ENCODE results near the gene SCD5. TPM values are rescaled to one million over a fixed set of nuclear protein-coding genes. Genes with fewer than 3 reads are reported as not detected.

SCD5 gene
- total and polyA plus RNA-seq, 2 of the 13 experiments (the other 11 are each of a cell fraction or from before 2014, with no cell fraction given) = not detected

DNA sequence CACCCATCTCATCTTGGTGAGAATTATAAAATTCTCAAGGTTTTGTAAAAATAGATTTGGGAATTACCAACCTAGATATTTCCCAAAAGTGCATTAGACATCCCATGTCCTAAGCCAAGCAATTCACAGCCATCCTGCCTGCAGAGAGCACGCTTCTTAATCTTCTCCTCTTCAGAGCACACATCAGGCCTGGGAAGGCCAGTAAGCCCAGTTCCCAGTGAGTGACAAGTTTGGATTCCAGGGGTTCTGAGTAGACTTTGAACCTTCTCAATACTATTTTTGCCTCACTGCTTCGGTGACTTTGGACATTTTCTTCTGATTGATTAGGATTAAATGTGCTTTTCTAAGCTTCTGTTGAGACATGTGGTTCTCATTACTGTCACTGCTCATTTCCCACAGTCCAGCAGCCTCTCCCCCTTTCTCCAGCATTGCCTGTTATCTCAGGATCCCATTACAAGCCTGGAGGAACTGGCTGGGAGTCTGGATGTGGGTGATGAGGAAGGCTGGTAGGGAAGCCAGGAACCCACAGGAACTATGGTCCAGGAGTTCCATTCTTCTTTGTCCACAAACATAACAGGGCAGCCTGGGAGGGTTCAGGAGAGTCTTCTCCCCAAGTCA lies 180.4 kb downstream of the SCD5 start (continued):
- TF ChIP-seq, protein P1, sequence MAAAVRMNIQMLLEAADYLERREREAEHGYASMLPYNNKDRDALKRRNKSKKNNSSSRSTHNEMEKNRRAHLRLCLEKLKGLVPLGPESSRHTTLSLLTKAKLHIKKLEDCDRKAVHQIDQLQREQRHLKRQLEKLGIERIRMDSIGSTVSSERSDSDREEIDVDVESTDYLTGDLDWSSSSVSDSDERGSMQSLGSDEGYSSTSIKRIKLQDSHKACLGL (CRISPR knock-in tag; IDR thresholded peaks at IDR 0.05) = no peak
- TF ChIP-seq KAT2B (IDR thresholded peaks at IDR 0.05; ENCODE audit: borderline replicate concordance, low read depth, low read length) = no peak
- no peak for TF ChIP-seq ZNF652 (CRISPR knock-in tag; IDR thresholded peaks at IDR 0.05; ENCODE audit: borderline replicate concordance, low read depth)
- TF ChIP-seq, protein P2, sequence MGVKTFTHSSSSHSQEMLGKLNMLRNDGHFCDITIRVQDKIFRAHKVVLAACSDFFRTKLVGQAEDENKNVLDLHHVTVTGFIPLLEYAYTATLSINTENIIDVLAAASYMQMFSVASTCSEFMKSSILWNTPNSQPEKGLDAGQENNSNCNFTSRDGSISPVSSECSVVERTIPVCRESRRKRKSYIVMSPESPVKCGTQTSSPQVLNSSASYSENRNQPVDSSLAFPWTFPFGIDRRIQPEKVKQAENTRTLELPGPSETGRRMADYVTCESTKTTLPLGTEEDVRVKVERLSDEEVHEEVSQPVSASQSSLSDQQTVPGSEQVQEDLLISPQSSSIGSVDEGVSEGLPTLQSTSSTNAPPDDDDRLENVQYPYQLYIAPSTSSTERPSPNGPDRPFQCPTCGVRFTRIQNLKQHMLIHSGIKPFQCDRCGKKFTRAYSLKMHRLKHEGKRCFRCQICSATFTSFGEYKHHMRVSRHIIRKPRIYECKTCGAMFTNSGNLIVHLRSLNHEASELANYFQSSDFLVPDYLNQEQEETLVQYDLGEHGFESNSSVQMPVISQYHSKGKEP (CRISPR knock-in tag; IDR thresholded peaks at IDR 0.05) = no peak
- TF ChIP-seq RFX3 (CRISPR knock-in tag; IDR thresholded peaks at IDR 0.05) = no peak
- TF ChIP-seq ZNF614 (CRISPR knock-in tag; IDR thresholded peaks at IDR 0.05; ENCODE audit: borderline replicate concordance) = no peak
- no peak for TF ChIP-seq EEA1 (CRISPR knock-in tag; IDR thresholded peaks at IDR 0.05; ENCODE audit: borderline replicate concordance)
- no peak for TF ChIP-seq DPF2 (CRISPR knock-in tag; IDR thresholded peaks at IDR 0.05; ENCODE audit: borderline replicate concordance, low read depth)
- TF ChIP-seq, protein P3, sequence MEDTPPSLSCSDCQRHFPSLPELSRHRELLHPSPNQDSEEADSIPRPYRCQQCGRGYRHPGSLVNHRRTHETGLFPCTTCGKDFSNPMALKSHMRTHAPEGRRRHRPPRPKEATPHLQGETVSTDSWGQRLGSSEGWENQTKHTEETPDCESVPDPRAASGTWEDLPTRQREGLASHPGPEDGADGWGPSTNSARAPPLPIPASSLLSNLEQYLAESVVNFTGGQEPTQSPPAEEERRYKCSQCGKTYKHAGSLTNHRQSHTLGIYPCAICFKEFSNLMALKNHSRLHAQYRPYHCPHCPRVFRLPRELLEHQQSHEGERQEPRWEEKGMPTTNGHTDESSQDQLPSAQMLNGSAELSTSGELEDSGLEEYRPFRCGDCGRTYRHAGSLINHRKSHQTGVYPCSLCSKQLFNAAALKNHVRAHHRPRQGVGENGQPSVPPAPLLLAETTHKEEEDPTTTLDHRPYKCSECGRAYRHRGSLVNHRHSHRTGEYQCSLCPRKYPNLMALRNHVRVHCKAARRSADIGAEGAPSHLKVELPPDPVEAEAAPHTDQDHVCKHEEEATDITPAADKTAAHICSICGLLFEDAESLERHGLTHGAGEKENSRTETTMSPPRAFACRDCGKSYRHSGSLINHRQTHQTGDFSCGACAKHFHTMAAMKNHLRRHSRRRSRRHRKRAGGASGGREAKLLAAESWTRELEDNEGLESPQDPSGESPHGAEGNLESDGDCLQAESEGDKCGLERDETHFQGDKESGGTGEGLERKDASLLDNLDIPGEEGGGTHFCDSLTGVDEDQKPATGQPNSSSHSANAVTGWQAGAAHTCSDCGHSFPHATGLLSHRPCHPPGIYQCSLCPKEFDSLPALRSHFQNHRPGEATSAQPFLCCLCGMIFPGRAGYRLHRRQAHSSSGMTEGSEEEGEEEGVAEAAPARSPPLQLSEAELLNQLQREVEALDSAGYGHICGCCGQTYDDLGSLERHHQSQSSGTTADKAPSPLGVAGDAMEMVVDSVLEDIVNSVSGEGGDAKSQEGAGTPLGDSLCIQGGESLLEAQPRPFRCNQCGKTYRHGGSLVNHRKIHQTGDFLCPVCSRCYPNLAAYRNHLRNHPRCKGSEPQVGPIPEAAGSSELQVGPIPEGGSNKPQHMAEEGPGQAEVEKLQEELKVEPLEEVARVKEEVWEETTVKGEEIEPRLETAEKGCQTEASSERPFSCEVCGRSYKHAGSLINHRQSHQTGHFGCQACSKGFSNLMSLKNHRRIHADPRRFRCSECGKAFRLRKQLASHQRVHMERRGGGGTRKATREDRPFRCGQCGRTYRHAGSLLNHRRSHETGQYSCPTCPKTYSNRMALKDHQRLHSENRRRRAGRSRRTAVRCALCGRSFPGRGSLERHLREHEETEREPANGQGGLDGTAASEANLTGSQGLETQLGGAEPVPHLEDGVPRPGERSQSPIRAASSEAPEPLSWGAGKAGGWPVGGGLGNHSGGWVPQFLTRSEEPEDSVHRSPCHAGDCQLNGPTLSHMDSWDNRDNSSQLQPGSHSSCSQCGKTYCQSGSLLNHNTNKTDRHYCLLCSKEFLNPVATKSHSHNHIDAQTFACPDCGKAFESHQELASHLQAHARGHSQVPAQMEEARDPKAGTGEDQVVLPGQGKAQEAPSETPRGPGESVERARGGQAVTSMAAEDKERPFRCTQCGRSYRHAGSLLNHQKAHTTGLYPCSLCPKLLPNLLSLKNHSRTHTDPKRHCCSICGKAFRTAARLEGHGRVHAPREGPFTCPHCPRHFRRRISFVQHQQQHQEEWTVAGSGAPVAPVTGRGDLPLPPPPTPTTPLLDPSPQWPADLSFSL (CRISPR knock-in tag; IDR thresholded peaks at IDR 0.05) = no peak
